ENCODE results near the gene SOCS6.

- TF ChIP-seq CTCF (IDR thresholded peaks at IDR 0.05) = no peak
- no peak for TF ChIP-seq POLR2A (IDR thresholded peaks at IDR 0.05)
Observed at GRCh38 chr18:70337139-70337972, 48.5 kb downstream of the SOCS6 start.
